WI38 (cell line): ENCODE measurements around the gene NOTCH1.
"Not testable (repeated sequence)": the region's sequence is repeated elsewhere in the genome, so short reads cannot be mapped to it uniquely, and the experiment has no call there.

Experiments used
- H3K4me3 ChIP-seq: 2 replicates; pipeline ENCODE4 v1.5.1; 2011; ENCODE audit warnings: low read depth, mild to moderate bottlenecking, control low read depth, low read length
- CTCF ChIP-seq: IDR thresholded peaks from 2 replicates; pipeline ENCODE4 v1.5.1; 2012; ENCODE audit warnings: low read depth, mild to moderate bottlenecking, control low read depth, low read length

The NOTCH1 gene

GRCh38 chr9:136584401-136584932 is 38.6 kb upstream of the NOTCH1 start:
- no peak for TF ChIP-seq CTCF
- no peak overlapping the region for H3K4me3 ChIP-seq

GRCh38 chr9:136582977-136583735 is 37.3 kb upstream of the NOTCH1 start:
- no peak overlapping the region for H3K4me3 ChIP-seq
- TF ChIP-seq CTCF, result no peak

GRCh38 chr9:136581614-136582447 is 36.0 kb upstream of the NOTCH1 start:
- TF ChIP-seq CTCF, result no peak
- H3K4me3 ChIP-seq, result no peak overlapping the region

- not testable (repeated sequence) for H3K4me3 ChIP-seq
Measured at GRCh38 chr9:136579650-136580219, 33.9 kb upstream of the NOTCH1 start.

- no peak for TF ChIP-seq CTCF
- no peak overlapping the region for H3K4me3 ChIP-seq
Measured at GRCh38 chr9:136578915-136579649, 33.2 kb upstream of the NOTCH1 start.

- no peak overlapping the region for H3K4me3 ChIP-seq
- TF ChIP-seq CTCF, result no peak
Measured at GRCh38 chr9:136578626-136578914, 32.7 kb upstream of the NOTCH1 start.

- no peak for TF ChIP-seq CTCF
- H3K4me3 ChIP-seq, result no peak overlapping the region
Measured at GRCh38 chr9:136577941-136578625, 32.2 kb upstream of the NOTCH1 start.
